Gastrocnemius medialis (tissue), 4 donors: ENCODE measurements around the gene TRAP1. TPM values are rescaled to one million over a fixed set of nuclear protein-coding genes. Genes with fewer than 3 reads are reported as not detected.

Experiments used
- ATAC-seq, 2 donors: fragments of 150-250 bp; one replicate each; pipeline ENCODE4 v1.9.1; 2016
- DNase-seq, 2 donors: peaks; one replicate each; pipeline ENCODE4 v3.0.0-alpha.2; 2019
- H3K27ac ChIP-seq, 4 donors: fragments of 200-600 bp; sonication (generic); 1 replicate in 1 of 4; 2 replicates in 3 of 4; pipeline ENCODE4 v1.5.1; 2016 to 2018; ENCODE audit warnings: mild to moderate bottlenecking in 2 of 4, moderate library complexity in 1 of 4
- H3K27me3 ChIP-seq, 3 donors: fragments of 200-600 bp; sonication (generic) in 2 of 3; 1 replicate in 1 of 3; 2 replicates in 2 of 3; pipeline versions ENCODE4 v1.5.1 to v1.6.0; 2016 to 2019; ENCODE audit warnings: mild to moderate bottlenecking in 1 of 3, moderate library complexity in 1 of 3
- H3K36me3 ChIP-seq, 2 donors: fragments of 200-600 bp; sonication (generic) in 1 of 2; one replicate each; pipeline ENCODE4 v1.5.1; 2017 to 2018
- H3K4me1 ChIP-seq, 2 donors: fragments of 200-600 bp; sonication (generic) in 1 of 2; one replicate each; pipeline ENCODE4 v1.5.1; 2016 to 2017; ENCODE audit warnings: mild to moderate bottlenecking in 2 of 2
- H3K4me3 ChIP-seq, 4 donors: fragments of 200-600 bp; sonication (generic) in 3 of 4; 1 replicate in 1 of 4; 2 replicates in 3 of 4; pipeline ENCODE4 v1.5.1; 2016 to 2019; ENCODE audit warnings: mild to moderate bottlenecking in 2 of 4
- H3K9me3 ChIP-seq, 3 donors: fragments of 200-600 bp; sonication (generic) in 2 of 3; 1 replicate in 1 of 3; 2 replicates in 2 of 3; pipeline ENCODE4 v1.5.1; 2016 to 2019
- POLR2A ChIP-seq, 2 donors: fragments of 450-650 bp; IDR thresholded peaks; one replicate each; pipeline ENCODE4 v1.6.1; 2017; ENCODE audit warnings: antibody characterized with exemption in 2 of 2, mild to moderate bottlenecking in 2 of 2, moderate library complexity in 2 of 2
- in situ Hi-C, 4 donors: fragments of 200-750 bp; cut with MboI; loops; one replicate each; pipeline versions ENCODE4 v1.15.0 to v1.8.0; 2017; ENCODE audit warnings: low sequenced_read_pairs in 4 of 4
- intact Hi-C: fragments of 100-400 bp; cut with DNase I; formaldehyde crosslinking; loops from one replicate; pipeline ENCODE4 v1.15.1; 2023; ENCODE audit warnings: low total_unique reads
- total RNA-seq, 4 donors: library from RNA; depleted of rRNA; stranded (reverse); fragments of >200 nt; gene quantifications; one replicate each; pipeline versions ENCODE4 v1.1.0 to v1.2.3, GENCODE V29; 2016
- TF ChIP-seq, protein P1 (sequence below), 5 experiments: fragments of 450-650 bp in 3 of 5; fragments of 200-600 bp in 2 of 5; sonication (generic) in 2 of 5; IDR thresholded peaks in 4 of 5; conservative IDR thresholded peaks in 1 of 5; 1 replicate in 4 of 5; 2 replicates in 1 of 5; pipeline ENCODE4 v1.5.1; 2016 to 2019; ENCODE audit warnings: antibody characterized with exemption in 5 of 5, mild to moderate bottlenecking in 3 of 5, moderate library complexity in 3 of 5

Gene TRAP1
- total RNA-seq, 4 donors from 2014 or later = 103 to 140 (median 122) TPM

DNA sequence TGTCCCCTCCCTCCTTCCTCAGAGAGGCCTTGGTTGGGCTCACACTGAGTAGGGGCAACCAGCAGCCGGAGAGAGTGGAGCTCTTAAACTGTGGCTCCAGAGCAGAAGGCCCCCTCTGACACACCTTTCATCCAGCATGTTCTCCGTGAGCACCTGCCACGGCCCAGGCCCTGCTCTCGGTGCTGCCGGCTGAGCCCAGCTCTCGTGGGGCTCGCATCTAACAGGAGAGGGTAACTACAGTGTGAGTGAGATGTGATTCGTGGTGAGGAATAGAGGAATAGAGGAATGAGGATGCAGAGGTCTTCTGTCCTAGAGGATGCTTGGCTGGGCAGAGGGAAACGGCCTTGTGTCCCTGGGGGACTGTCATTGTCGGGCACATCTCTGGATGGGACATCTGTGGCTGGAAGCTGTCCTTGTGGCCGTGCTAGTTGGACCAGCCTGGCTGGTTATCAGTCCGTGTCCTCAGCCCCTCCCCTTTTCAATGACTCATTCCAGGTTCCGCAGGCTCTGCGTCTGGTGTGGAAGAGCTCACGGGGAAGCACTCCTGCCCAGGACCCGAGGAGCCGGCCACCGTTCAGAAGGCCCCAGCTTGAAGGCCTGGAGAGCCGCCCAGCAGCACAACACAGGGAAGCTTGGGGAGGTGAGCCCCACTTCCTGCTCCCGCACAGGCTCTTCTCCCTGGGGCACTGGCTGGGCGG lies 74.8 kb downstream of the TRAP1 start:
- in situ Hi-C loops (no loop called here), intact Hi-C loops (no loop called here)
- H3K27me3 ChIP-seq = no peaks in the 10 kb centered on the region
- no peak overlapping the region for H3K27ac ChIP-seq
- H3K4me3 ChIP-seq = no peak overlapping the region
- H3K4me1 ChIP-seq = peaks cover 12 to 17% of the 10 kb centered on the region in 2 donors
- DNase-seq (no peak), ATAC-seq (no peak)
- TF ChIP-seq, protein P1, sequence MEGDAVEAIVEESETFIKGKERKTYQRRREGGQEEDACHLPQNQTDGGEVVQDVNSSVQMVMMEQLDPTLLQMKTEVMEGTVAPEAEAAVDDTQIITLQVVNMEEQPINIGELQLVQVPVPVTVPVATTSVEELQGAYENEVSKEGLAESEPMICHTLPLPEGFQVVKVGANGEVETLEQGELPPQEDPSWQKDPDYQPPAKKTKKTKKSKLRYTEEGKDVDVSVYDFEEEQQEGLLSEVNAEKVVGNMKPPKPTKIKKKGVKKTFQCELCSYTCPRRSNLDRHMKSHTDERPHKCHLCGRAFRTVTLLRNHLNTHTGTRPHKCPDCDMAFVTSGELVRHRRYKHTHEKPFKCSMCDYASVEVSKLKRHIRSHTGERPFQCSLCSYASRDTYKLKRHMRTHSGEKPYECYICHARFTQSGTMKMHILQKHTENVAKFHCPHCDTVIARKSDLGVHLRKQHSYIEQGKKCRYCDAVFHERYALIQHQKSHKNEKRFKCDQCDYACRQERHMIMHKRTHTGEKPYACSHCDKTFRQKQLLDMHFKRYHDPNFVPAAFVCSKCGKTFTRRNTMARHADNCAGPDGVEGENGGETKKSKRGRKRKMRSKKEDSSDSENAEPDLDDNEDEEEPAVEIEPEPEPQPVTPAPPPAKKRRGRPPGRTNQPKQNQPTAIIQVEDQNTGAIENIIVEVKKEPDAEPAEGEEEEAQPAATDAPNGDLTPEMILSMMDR (IDR thresholded peaks at IDR 0.05 in 4 of 5, conservative IDR thresholded peaks at IDR 0.05 in 1 of 5) = no peak
- TF ChIP-seq POLR2A (IDR thresholded peaks at IDR 0.05) = no peak
- H3K9me3 ChIP-seq = no peaks in the 10 kb centered on the region
- no peaks in the 10 kb centered on the region for H3K36me3 ChIP-seq

DNA sequence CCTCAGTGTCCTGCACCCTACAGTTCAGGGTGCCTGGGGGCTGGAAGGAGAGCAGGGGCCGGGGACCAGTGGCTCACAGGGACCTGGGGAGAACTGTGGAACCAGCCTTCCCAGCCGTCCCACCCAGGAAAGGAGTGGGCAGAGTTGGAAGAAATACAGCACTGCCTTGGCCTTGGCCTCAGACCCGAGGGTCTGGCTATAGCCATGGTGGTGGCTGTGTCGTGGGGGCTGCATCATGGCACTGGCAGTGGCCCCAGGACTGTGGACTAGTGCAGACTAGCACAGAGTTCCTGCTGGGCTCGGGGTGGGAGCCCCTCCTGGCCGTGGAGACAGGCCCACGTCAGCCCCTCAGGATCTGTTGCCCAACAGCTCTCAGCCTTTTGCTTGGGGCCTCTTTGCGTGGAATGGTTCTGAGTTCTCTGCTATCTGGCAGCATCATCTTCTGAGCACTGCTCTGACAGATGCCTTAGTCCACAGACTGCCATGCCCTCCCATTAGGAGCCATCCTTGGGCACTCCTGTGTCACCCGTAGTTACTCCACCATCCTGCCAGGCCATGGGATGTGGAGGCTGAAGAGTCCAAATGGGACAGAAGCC lies 75.4 kb downstream of the TRAP1 start:
- Histone ChIP-seq H3K4me3 (no peak overlapping the region), H3K27me3 (no peaks in the 10 kb centered on the region), H3K4me1 (peaks cover 10 to 15% of the 10 kb centered on the region in 2 donors), H3K27ac (no peak overlapping the region), H3K9me3 (no peaks in the 10 kb centered on the region), H3K36me3 (no peaks in the 10 kb centered on the region)
- no peak for ATAC-seq
- in situ Hi-C loops = no loop called here
- intact Hi-C loops = no loop called here
- no peak for DNase-seq
- TF ChIP-seq POLR2A (IDR thresholded peaks at IDR 0.05) = no peak

DNA sequence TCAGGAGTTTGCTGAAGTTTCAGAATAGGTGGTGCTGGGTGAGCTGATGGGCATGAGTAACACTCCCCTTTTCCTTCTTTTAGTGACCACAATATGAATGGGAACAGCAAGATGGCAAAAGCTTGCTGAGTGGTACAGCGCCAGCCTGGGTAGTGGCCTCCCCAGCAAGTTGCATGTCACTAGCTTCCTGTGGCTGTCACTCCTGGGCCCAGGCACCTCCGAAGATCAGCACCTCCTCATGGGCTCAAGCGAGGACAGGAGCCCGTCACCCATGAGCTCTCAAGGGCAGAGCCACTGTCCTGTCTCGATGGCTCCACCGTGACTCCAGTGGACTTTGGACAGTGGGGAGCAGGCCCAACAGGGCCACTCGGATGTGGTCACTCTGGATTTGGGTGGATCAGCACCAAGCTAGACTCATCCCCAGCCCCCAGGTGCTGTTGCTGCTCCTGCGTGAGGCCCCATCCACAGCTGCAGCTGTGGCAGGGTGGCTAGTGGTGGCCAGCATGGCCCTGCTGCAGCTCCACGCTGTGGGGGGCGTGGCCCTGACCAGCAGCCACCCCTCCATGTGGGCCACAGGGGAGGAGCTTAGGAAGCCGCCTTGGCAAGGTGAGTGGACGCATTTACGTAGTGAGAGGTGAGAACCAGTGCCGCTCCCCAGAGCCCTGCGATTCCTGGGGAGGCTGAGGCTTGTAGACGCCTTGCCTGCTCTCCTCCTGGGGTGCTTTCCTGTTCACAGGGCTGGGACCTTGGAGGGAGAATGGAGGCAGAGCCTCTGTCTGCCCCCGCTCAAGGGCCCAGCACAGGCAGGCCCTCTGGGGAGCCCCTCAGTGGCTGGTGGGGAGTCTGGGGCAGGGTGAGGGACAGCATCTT lies 76.5 kb downstream of the TRAP1 start:
- in situ Hi-C loops = no loop called here
- Histone ChIP-seq H3K4me3 (no peak overlapping the region), H3K4me1 (peaks cover 3 to 5% of the 10 kb centered on the region in 2 donors), H3K9me3 (no peaks in the 10 kb centered on the region), H3K27ac (no peak overlapping the region), H3K36me3 (no peaks in the 10 kb centered on the region), H3K27me3 (no peaks in the 10 kb centered on the region)
- TF ChIP-seq, protein P1 (IDR thresholded peaks at IDR 0.05 in 4 of 5, conservative IDR thresholded peaks at IDR 0.05 in 1 of 5) = no peak
- TF ChIP-seq POLR2A (IDR thresholded peaks at IDR 0.05) = no peak
- intact Hi-C loops = no loop called here
- ATAC-seq = no peak
- DNase-seq = no peak

DNA sequence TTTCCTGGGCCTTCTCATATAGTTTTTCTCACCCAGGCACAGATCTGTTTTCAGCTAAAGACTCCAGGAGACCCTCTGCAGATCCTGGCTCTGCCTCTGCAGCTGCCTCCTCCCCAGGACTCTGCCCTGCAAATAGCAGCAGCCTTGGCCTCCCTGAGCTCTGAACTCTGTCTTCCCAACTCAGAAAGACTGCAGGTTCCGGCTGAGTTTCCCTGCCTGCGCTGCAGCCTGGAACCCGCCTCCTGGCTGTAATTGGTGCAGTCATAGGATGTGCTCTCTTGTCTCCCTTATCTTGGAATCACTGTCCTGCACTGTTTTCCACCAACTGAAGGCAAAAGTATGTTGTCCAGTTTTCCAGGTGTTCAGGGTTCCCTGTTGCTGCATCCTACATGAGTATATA lies 77.1 kb downstream of the TRAP1 start:
- H3K9me3 ChIP-seq = no peaks in the 10 kb centered on the region
- in situ Hi-C loops (no loop called here), intact Hi-C loops (no loop called here)
- DNase-seq = no peak
- ATAC-seq = no peak
- no peak overlapping the region for H3K27ac ChIP-seq
- H3K4me1 ChIP-seq = no peaks in the 10 kb centered on the region
- H3K36me3 ChIP-seq = no peaks in the 10 kb centered on the region
- H3K4me3 ChIP-seq = no peak overlapping the region
- no peaks in the 10 kb centered on the region for H3K27me3 ChIP-seq
- TF ChIP-seq, protein P1 (IDR thresholded peaks at IDR 0.05 in 4 of 5, conservative IDR thresholded peaks at IDR 0.05 in 1 of 5) = no peak
